Mammary epithelial cell (primary cell): ENCODE measurements around the gene MAPK8.

Experiments used
- EZH2 ChIP-seq: IDR thresholded peaks from 2 replicates; pipeline ENCODE4 v1.6.1; 2012; ENCODE audit warnings: low read length, inconsistent platforms, borderline replicate concordance
- TF ChIP-seq, protein P1 (sequence below), 2 donors: IDR thresholded peaks in 1 of 2; conservative IDR thresholded peaks in 1 of 2; 2 replicates each; pipeline ENCODE4 v1.5.1; 2011 to 2012; ENCODE audit warnings: inconsistent platforms in 2 of 2, low read length in 2 of 2, mild to moderate bottlenecking in 2 of 2, control low read depth in 1 of 2, low read depth in 1 of 2; ENCODE audit not compliant: insufficient read depth in 1 of 2; ENCODE audit errors: extremely low read depth in 1 of 2

DNA sequence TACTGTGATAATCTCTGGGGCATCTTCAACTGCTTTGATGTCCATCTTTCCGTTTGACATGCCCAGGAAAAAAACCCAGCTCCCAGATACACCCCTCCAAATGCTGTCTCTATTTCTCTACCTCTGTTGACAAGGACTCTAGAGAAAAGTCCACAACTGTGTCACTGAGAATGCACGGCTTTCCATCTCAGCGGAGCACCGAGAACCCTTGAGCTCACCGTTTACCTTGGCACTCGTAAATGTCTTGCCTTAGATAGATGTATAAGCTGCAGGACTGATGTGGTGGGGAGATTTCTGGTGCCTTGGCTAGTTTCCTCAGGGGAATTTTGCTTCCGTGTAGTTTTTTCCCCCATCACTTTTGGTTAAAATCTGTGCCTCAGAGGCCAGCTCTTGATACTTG, 7.4 kb upstream of the MAPK8 start:
- TF ChIP-seq, protein P1, sequence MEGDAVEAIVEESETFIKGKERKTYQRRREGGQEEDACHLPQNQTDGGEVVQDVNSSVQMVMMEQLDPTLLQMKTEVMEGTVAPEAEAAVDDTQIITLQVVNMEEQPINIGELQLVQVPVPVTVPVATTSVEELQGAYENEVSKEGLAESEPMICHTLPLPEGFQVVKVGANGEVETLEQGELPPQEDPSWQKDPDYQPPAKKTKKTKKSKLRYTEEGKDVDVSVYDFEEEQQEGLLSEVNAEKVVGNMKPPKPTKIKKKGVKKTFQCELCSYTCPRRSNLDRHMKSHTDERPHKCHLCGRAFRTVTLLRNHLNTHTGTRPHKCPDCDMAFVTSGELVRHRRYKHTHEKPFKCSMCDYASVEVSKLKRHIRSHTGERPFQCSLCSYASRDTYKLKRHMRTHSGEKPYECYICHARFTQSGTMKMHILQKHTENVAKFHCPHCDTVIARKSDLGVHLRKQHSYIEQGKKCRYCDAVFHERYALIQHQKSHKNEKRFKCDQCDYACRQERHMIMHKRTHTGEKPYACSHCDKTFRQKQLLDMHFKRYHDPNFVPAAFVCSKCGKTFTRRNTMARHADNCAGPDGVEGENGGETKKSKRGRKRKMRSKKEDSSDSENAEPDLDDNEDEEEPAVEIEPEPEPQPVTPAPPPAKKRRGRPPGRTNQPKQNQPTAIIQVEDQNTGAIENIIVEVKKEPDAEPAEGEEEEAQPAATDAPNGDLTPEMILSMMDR (conservative IDR thresholded peaks at IDR 0.05 in 1 of 2, IDR thresholded peaks at IDR 0.05 in 1 of 2; ENCODE audit: extremely low read depth in 1 of 2, insufficient read depth in 1 of 2, low read depth in 1 of 2, low read length in 2 of 2): no peak
- TF ChIP-seq EZH2: no peak
